Gastrocnemius medialis (tissue), 4 donors: ENCODE data around the gene SLC17A9. TPM values are rescaled to one million over a fixed set of nuclear protein-coding genes. Genes with fewer than 3 reads are reported as not detected.

Experiments used
- ATAC-seq, 2 donors: fragments of 150-250 bp; one replicate each; pipeline ENCODE4 v1.9.1; 2016
- DNase-seq, 2 donors: peaks; one replicate each; pipeline ENCODE4 v3.0.0-alpha.2; 2019
- H3K27ac ChIP-seq, 4 donors: fragments of 200-600 bp; sonication (generic); 1 replicate in 1 of 4; 2 replicates in 3 of 4; pipeline ENCODE4 v1.5.1; 2016 to 2018; ENCODE audit warnings: mild to moderate bottlenecking in 2 of 4, moderate library complexity in 1 of 4
- H3K27me3 ChIP-seq, 3 donors: fragments of 200-600 bp; sonication (generic) in 2 of 3; 1 replicate in 1 of 3; 2 replicates in 2 of 3; pipeline versions ENCODE4 v1.5.1 to v1.6.0; 2016 to 2019; ENCODE audit warnings: mild to moderate bottlenecking in 1 of 3, moderate library complexity in 1 of 3
- H3K36me3 ChIP-seq, 2 donors: fragments of 200-600 bp; sonication (generic) in 1 of 2; one replicate each; pipeline ENCODE4 v1.5.1; 2017 to 2018
- H3K4me1 ChIP-seq, 2 donors: fragments of 200-600 bp; sonication (generic) in 1 of 2; one replicate each; pipeline ENCODE4 v1.5.1; 2016 to 2017; ENCODE audit warnings: mild to moderate bottlenecking in 2 of 2
- H3K4me3 ChIP-seq, 4 donors: fragments of 200-600 bp; sonication (generic) in 3 of 4; 1 replicate in 1 of 4; 2 replicates in 3 of 4; pipeline ENCODE4 v1.5.1; 2016 to 2019; ENCODE audit warnings: mild to moderate bottlenecking in 2 of 4
- H3K9me3 ChIP-seq, 3 donors: fragments of 200-600 bp; sonication (generic) in 2 of 3; 1 replicate in 1 of 3; 2 replicates in 2 of 3; pipeline ENCODE4 v1.5.1; 2016 to 2019
- POLR2A ChIP-seq, 2 donors: fragments of 450-650 bp; IDR thresholded peaks; one replicate each; pipeline ENCODE4 v1.6.1; 2017; ENCODE audit warnings: antibody characterized with exemption in 2 of 2, mild to moderate bottlenecking in 2 of 2, moderate library complexity in 2 of 2
- in situ Hi-C, 4 donors: fragments of 200-750 bp; cut with MboI; loops; one replicate each; pipeline versions ENCODE4 v1.15.0 to v1.8.0; 2017; ENCODE audit warnings: low sequenced_read_pairs in 4 of 4
- intact Hi-C: fragments of 100-400 bp; cut with DNase I; formaldehyde crosslinking; loops from one replicate; pipeline ENCODE4 v1.15.1; 2023; ENCODE audit warnings: low total_unique reads
- total RNA-seq, 4 donors: library from RNA; depleted of rRNA; stranded (reverse); fragments of >200 nt; gene quantifications; one replicate each; pipeline versions ENCODE4 v1.1.0 to v1.2.3, GENCODE V29; 2016
- TF ChIP-seq, protein P1 (sequence below), 5 experiments: fragments of 450-650 bp in 3 of 5; fragments of 200-600 bp in 2 of 5; sonication (generic) in 2 of 5; IDR thresholded peaks in 4 of 5; conservative IDR thresholded peaks in 1 of 5; 1 replicate in 4 of 5; 2 replicates in 1 of 5; pipeline ENCODE4 v1.5.1; 2016 to 2019; ENCODE audit warnings: antibody characterized with exemption in 5 of 5, mild to moderate bottlenecking in 3 of 5, moderate library complexity in 3 of 5

The SLC17A9 gene
- total RNA-seq, 4 donors from 2014 or later = 0.55 to 2.4 (median 1.2) TPM

DNA sequence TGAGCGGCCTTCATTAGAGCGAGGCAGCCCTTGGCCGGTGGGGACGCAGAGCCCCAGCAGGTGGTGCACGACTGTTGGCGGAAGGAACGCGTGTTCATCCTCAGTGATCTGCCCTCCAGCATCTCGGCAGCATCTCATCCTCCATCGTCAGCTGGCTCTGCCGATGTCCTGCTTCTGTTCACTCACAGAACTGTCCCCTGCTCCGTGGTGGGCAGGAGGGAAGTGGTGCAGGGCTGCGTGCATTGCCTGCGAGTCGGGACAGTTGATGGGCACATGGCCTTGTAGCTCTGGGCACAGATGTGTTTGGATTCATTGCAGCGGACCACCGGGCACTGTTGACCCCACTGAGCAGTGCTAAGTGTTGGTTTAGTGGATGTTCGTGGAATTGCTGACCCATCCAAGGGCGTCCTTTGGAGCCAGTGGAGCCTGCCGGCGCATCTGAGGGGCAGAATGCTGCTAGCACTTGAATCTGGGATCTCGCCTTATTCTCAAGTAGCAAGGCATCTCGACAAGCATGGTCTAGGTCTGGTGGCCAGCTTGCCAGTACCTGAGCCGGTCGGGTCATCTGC, 6.7 kb upstream of the SLC17A9 start:
- Histone ChIP-seq H3K27ac (no peak overlapping the region), H3K4me1 (peaks cover 6 to 11% of the 10 kb centered on the region in 2 donors), H3K4me3 (no peak overlapping the region), H3K9me3 (no peaks in the 10 kb centered on the region), H3K36me3 (peaks cover 0 to 78% of the 10 kb centered on the region in 2 donors), H3K27me3 (no peaks in the 10 kb centered on the region)
- intact Hi-C loops = no loop called here
- TF ChIP-seq, protein P1, sequence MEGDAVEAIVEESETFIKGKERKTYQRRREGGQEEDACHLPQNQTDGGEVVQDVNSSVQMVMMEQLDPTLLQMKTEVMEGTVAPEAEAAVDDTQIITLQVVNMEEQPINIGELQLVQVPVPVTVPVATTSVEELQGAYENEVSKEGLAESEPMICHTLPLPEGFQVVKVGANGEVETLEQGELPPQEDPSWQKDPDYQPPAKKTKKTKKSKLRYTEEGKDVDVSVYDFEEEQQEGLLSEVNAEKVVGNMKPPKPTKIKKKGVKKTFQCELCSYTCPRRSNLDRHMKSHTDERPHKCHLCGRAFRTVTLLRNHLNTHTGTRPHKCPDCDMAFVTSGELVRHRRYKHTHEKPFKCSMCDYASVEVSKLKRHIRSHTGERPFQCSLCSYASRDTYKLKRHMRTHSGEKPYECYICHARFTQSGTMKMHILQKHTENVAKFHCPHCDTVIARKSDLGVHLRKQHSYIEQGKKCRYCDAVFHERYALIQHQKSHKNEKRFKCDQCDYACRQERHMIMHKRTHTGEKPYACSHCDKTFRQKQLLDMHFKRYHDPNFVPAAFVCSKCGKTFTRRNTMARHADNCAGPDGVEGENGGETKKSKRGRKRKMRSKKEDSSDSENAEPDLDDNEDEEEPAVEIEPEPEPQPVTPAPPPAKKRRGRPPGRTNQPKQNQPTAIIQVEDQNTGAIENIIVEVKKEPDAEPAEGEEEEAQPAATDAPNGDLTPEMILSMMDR (IDR thresholded peaks at IDR 0.05 in 4 of 5, conservative IDR thresholded peaks at IDR 0.05 in 1 of 5) = no peak
- TF ChIP-seq POLR2A (IDR thresholded peaks at IDR 0.05) = no peak
- no peak for DNase-seq
- ATAC-seq = no peak
- in situ Hi-C loops = no loop called here

DNA sequence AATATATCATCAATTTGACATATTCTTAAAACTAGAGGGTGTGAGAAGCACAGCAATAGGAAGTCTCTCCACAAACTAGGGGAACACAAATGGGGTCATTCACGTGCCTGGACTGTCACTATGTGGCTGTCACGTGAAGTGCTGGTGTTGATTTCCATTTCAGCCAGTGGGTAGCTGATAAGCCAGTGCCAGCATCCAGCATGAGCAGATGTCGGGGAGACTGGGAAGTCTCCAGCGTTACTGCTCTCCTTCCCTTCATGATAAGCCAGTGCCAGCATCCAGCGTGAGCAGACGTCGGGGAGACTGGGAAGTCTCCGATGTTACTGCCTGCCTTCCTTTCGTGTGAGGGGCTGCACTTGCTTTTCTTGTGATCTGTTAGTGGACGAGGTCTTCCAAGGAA, 5.6 kb upstream of the SLC17A9 start:
- H3K9me3 ChIP-seq = no peaks in the 10 kb centered on the region
- TF ChIP-seq, protein P1 (IDR thresholded peaks at IDR 0.05 in 4 of 5, conservative IDR thresholded peaks at IDR 0.05 in 1 of 5) = no peak
- no peak for TF ChIP-seq POLR2A (IDR thresholded peaks at IDR 0.05)
- no peaks in the 10 kb centered on the region for H3K27me3 ChIP-seq
- H3K4me1 ChIP-seq = peaks cover 6 to 11% of the 10 kb centered on the region in 2 donors
- peaks cover 0 to 73% of the 10 kb centered on the region in 2 donors for H3K36me3 ChIP-seq
- ATAC-seq = peak; percentile 63 to 71
- intact Hi-C loops (no loop called here), in situ Hi-C loops (no loop called here)
- H3K4me3 ChIP-seq = no peak overlapping the region
- DNase-seq = no peak
- peak overlapping the region in 2 of 4 donors; percentile 24 to 39 for H3K27ac ChIP-seq

DNA sequence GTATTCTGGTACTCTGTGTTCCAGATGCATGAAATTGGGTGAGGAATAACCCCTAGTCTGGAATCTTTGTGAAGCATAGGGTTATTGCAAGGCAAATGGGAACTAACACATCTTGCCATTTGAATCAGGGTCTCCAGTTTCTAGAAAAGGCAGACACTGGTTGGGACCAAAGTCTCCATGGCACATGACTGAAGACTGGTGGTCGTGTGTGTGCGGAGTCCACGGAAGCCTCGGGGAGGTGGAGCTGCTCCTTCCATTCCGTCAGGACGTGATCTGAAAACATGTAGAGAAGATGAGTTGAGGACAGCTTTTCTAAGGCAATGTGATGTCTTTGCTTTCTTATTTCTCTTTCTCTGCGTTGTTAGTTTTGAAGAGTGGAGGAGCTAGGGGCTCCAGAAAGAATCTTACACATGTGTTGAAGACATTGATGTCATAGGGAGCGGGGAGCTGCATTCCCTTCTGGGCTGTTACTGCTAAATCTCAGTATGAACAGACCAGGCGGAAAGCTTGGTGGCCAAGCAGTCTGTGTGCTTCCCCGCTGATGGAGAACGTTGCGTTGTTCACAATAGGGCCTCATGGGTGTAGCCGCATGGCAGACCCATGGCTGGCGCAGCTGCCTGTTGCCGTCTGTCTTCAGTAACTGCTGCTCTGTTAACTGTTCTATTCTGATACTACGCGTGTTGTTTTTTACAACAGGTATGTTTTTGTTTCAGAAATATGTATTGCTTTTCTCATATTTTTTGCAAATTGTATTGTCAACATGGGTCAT, 4.8 kb upstream of the SLC17A9 start:
- DNase-seq = no peak

DNA sequence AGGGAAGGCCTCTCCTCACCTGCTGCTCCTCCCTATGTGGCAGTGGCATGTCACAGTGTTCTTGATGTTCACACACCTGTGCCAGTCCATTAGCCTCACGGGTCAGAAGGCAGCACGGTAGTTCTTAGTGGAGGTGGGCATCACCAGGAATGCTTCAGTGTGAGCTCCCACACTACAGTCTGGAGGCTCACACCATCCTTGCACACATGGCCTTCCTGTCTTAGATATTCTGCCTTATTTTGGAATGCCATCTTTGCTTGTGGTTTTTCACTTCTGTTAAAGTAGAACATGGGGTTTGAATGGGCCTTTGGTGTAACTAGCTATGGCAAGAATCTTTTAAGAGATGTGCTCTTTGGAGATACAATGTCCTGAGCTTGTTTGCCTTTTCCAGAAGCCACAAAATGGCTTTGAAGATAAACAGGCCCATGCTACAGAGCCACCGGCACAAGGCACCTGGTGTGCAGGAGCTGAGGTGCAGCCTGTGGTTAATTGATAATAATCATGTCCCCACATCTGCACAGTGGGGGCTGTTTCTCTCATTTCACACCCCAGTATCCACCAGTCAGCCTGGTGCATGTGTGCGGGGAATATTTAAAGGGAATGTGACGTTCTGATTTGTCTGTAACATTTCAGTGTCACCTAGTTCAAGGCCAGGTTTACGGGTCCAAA, 3.2 kb upstream of the SLC17A9 start:
- in situ Hi-C loops = no loop called here
- DNase-seq = no peak
- H3K36me3 ChIP-seq = peaks cover 0 to 53% of the 10 kb centered on the region in 2 donors

More for the DNA sequence above, 4.8 kb upstream of the SLC17A9 start:
- TF ChIP-seq POLR2A (IDR thresholded peaks at IDR 0.05) = no peak
- TF ChIP-seq, protein P1 (IDR thresholded peaks at IDR 0.05 in 4 of 5, conservative IDR thresholded peaks at IDR 0.05 in 1 of 5) = no peak
- Histone ChIP-seq H3K4me3 (no peak overlapping the region), H3K27ac (peak overlapping the region in 1 of 4 donors; percentile 39), H3K27me3 (no peaks in the 10 kb centered on the region), H3K4me1 (peaks cover 6 to 18% of the 10 kb centered on the region in 2 donors), H3K9me3 (no peaks in the 10 kb centered on the region), H3K36me3 (peaks cover 0 to 68% of the 10 kb centered on the region in 2 donors)
- in situ Hi-C loops (no loop called here), intact Hi-C loops (no loop called here)
- ATAC-seq = no peak

More for the DNA sequence above, 3.2 kb upstream of the SLC17A9 start:
- Histone ChIP-seq H3K27ac (no peak overlapping the region), H3K4me1 (peaks cover 6 to 29% of the 10 kb centered on the region in 2 donors), H3K27me3 (no peaks in the 10 kb centered on the region), H3K9me3 (no peaks in the 10 kb centered on the region), H3K4me3 (no peak overlapping the region)
- ATAC-seq = no peak
- no peak for TF ChIP-seq POLR2A (IDR thresholded peaks at IDR 0.05)
- TF ChIP-seq, protein P1 (IDR thresholded peaks at IDR 0.05 in 4 of 5, conservative IDR thresholded peaks at IDR 0.05 in 1 of 5) = no peak
- intact Hi-C loops = no loop called here
